Measurements from ENCODE around the gene PNKP.

The PNKP gene

DNA sequence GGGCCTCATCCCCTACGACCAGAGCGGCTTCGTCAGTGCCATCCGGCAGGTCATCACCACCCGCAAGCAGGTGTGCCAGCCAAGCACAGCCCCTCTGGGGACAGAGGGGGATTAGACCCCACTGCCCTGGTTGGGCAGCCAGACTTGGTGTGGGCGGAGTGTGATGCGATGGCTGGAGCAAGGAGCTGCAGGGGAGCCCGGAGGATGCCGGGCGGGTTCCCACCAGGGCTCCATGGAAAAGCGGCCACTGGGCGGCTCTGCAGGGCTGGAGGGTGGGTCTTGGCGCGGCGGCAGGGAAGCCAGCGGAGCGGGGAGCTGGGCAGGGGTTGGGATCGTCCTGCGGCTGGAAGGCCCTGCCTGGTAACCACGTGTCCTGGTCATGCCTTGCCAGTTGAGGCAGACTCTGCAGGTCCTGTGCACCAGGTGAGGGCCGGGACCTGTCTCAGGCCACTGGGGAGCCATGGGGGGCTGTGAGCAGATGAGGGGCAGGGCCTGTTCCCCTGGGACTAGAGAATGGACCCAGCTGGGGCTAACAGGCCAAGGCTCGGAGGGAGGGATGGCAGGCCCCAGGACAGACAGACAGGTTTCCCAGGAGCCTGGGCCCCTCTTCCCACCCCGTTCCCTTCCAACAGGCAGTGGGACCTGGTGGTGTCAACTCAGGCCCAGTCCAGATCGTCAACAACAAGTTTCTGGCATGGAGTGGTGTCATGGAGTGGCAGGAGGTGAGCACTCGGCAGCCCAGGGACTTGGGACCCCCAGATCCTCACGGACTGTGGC is 10.1 kb downstream of the PNKP start:
- peak; percentile 51 for DNase-seq

DNA sequence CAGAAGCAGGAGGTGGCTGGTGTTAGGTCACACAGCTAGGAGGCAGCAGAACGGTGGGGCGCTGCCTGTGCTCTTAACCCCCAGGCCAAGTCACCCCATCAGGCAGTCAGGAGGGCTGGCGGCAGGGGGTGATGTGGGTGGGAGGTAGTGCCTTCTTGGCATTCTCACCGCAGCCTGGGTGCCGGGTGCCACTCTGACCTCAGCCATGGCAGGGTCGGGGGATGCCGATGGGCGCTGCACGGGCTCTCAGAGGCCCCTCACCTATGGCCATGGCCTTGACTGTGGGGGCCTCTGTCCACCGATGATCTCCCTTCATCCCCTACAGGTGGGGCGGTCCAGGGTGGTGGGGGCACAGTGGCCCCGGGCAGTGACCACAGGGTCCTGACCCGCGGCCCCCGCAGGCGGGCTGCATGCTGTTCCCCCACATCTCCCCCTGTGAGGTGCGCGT is 10.8 kb downstream of the PNKP start:
- DNase-seq = no peak

DNA sequence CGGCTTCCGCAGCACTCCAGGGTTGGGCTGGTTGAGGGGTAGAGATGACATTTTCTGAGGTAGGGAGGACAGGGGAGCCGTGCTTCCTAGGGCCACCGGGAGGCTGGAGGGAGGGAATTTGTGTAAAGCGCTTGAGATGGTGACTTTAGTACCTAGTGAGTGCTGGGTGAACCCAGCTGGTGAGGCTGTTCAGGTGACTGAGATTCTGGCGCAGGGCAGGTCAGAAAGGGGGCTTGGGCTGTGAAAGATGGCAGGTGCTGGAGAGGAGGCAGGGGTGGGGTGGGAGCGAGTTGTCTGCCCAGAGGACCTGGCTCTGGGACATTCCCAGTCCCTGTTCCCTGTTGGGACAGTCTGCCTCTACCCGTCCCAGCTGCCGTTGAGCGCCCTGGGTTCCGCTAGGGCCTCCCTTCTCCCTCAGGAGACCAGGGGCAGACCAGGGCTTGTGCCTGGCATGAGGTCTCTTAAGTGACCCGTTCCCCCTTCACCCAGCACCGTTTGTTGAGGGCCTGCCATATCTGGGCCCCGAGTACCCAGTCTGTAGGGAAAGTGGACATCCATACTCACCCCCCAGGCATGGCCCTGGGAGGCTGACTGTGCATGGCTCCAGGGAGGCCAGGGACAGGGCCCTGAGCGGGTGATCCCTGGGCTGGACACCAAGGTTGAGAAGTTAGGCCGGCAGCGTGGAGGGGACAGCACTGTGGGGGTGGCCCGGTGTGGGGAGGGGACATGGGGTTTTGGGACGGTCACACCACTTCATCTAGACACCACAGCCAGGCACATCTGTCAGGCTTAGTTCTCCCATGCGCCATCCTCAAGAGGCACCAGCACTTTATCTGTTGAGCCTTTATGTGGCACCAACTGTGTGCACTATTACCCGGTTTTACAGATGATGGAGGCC is 11.5 kb downstream of the PNKP start:
- peak; percentile 29 for DNase-seq

DNA sequence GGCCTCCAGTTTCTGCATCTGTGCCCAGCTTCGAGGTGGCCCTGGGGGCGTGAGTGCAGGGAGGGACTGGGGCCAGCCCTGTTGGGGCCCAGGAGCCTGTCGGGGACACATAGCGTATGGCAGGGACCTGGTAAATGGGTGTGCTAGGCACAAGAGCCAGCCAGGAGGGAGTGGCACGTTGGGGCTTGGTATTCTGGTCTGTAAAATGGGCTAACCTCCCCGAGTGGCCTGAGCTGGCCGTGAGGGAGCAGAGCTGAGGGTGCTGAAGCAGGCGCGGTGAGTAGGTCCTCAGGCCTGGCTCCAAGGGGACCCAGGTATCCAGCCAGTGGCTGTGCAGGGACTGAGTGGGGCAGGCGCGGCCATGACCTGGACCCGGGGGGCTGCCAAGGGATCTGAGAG is 12.1 kb downstream of the PNKP start:
- DNase-seq = no peak

DNA sequence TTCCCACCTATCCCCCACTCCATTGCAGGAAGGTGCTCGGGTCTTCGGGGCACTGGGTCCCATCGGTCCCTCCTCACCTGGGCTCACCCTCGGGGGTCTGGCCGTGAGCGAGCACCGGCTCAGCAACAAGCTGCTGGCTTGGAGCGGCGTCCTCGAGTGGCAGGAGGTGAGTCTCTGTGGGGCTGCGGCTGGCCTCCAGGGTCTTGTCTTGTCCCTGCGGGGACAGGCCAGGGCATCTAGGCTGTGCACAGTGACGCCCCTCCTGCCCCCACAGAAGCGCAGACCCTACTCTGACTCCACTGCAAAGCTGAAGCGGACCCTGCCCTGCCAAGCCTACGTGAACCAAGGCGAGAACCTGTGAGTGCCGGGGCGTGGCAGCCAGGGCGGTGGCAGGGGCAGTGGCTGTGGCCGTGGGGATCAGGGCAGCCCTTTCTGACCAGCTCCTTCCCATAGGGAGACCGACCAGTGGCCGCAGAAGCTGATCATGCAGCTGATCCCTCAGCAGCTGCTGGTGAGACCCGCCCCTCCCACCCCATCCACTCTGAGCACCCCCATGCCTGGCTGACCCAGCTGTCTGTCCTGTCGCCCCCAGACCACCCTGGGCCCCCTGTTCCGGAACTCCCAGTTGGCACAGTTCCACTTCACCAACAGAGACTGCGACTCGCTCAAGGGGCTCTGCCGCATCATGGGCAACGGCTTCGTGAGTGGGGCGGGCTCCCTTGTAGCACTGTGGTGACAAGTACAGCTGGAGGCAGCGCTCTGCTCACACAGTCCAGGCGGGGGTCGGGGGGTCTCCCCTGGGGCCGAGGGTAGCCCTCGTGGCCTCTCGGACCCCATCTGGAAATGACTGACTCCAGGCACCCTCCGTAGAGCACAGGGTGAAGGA is 12.8 kb downstream of the PNKP start:
- no peak for DNase-seq

DNA sequence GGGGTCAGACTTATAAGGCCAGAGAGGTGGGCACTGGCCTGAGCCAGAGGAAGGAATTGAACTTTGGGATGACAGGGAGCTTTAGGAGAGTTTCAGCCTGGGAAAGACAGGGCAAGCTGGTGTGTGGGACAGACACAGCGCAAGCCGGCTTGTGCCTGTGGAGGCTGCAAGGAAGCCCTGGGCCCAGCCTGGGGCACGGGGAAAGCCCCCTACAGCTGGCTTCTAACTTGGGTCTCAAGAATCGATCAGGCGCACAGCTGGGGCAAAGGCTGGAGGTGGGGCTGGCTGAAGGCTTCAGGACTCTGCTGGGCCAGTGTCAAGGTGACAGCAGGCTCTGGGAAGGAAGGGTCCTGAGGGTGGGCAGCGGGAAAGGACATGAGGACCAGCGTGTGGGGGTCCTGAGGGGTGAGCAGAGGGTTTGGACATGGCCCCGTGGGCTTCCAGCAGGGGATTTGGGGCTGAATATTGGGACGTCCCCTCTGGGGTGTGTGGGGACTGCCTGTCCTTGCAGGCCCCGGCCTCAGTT is 13.5 kb downstream of the PNKP start:
- no peak for DNase-seq

DNA sequence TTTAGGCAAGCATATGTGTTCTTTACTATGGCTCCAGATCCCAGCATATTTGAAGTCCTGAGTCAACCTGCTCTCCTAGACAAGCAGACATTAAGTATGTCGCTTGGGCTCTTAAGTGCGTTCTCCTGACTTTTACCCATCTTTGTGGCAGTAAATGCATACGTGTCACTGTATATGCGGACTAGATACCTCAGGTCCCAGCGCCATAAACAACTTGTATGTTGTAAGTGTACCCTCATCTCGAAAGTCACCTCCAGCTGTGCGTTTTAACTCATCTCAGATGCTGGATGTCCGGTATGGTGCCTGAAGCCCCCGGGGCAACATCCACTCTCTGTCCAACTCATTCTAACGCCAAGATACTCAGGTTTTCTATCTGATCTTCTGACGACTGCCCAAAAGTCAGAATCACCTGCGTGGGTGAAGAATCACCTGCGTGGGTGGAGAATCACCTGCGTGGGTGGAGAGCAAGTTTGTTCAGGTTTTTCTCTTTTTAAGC is 14.7 kb downstream of the PNKP start:
- no peak for DNase-seq

DNA sequence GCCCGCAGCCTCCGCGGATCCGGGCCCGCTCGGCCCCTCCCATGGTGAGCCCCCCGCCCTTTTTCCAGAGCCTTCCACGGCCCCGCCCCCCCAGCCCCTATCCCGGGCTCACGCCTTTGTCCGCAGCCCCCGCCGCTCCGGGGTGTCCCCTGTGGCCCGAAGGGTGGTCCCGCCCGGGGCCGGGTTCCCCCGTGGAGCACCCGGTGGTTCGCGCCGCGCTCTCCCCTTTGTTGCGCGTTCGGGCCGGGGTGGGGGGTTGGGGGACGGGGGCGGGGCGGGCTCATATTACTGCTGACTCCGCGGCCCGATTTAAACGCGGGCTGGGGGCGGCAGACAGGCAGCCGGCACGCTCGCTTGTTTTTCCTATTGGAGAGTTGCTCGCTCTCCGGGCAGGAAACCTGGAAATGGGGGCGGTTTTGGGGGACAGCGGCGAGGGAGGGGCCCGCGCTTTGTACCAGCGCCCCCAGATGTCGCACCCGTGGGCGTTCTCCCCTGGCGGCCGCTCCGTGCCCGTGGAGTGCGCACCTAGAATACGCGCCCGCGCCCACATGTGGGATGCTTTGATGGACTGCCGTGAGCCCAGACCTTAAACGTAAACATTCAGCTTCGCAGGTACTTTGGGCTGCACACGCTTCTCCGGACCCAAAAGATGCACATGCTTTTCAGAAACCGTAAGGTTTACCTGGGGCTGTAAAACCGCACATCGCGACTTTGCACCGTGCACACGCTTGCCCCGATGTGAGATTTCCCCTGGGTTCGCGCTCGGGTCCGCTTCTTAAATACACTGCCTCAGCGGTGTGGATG is 15.7 kb downstream of the PNKP start:
- peak; percentile 85 for DNase-seq

DNA sequence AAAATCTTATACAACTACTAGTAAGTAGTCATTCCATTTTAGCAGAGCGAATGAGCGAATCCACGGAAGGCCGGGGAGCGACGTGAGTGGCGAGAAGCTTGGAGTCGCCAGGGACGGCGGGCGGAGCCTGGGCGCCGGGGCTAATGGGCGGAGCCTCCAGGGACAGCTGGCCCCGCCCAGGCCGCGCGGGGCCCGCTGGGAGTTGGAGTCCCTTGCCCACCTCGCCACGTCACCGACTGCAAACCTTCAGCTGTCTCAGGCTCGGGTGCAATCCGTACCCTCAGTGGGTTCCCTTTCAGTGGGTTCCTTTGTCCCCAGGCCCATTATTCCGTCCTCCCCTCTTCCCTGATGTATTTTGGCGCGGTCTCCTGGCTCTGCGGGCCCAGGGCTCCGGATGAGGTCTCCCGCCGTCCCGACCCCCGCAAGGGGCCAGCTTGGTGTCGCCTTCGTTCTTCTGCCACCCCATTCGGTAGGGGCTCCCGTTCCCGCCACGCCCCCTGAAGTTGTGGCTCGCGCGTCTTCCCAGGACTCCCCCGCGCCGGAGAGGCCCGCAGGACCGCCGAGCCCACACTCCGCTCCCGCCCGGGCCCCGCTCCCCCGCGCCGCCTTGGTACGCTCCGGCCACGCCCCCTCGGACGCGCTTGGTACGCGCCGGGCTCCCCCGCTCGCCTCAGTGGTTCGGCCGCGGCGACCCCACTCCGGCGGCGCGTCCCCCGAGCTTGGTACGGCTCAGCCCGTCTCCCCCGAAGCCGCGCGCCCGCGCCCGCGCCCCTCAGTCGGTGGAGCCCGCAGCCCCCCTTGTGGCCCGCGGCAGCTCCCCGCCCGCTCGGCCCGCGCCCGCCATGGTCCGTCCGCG is 16.7 kb downstream of the PNKP start, which contains the start of gene PTOV1:
TSS of gene PTOV1 (plus strand) at position 673 of the 856 bp plus-strand sequence.
- peak; percentile 97 for DNase-seq

DNA sequence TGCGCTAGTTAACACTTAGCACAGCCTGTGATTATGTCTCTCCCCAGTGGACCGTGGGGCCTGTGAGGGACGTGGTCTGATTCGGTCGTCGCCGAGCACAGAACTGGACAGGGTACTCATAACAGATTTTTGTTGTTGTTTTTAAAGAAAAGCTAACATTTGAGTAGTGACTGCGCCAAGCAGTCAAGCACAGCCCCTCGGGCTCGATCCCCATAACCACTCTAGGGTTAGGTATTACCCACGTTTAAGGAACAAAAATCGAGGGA is 17.2 kb downstream of the PNKP start:
- DNase-seq = no peak

DNA sequence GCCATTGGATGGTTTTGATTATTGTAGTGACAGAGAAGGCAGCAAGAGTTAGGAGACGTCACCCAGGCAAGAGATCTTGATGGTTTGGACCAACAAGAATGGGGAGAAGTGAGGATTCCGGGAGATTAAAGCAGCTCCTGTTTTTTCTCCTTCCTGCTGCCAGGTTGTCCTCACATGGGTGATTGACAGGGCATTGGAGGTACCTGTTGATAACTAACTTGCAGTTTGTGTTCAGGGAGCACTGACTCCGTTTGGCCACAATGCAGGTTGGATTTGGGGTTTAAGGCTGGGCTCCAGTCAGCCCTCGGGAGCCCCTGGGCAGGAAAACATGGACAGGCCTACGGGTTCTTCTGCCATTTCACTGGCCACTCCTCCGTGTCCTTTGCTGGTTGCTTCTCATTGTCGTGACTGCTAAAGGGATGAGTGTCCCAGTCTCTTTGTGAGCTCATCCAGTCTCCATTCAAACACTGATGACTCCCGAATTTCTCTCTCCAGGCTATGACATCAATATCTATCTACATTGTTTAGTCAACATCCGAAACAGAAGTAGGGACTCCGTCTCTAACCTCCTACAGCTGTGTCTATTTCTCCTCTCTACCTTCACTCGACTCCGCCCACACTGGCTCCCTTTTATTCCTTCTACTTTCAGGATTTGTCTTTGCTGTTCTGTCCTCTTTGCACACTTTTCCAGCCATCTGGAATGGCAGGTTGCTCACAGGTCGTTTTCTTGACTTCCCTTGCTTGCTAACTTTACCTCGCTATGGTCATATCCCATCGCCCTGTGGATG is 17.7 kb downstream of the PNKP start:
- no peak for DNase-seq

DNA sequence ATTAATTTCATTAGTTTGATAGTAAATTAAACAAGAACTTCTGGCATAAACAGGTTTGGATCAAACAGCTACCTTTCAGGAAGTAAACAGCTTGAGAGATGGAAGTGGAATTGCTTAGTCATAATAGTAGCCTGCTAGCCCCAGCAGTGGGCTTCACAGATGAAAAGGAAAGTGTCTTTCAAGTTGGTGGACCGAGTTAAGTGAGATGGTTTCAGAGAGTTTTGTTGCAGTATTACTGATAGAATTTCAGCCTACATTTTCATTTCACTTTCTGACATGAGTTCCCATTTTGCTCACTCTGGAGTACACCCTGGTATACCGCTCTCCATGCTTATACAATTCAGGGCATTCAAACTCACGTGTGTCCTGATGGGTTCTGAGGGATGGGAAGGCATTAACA is 18.4 kb downstream of the PNKP start:
- no peak for DNase-seq

DNA sequence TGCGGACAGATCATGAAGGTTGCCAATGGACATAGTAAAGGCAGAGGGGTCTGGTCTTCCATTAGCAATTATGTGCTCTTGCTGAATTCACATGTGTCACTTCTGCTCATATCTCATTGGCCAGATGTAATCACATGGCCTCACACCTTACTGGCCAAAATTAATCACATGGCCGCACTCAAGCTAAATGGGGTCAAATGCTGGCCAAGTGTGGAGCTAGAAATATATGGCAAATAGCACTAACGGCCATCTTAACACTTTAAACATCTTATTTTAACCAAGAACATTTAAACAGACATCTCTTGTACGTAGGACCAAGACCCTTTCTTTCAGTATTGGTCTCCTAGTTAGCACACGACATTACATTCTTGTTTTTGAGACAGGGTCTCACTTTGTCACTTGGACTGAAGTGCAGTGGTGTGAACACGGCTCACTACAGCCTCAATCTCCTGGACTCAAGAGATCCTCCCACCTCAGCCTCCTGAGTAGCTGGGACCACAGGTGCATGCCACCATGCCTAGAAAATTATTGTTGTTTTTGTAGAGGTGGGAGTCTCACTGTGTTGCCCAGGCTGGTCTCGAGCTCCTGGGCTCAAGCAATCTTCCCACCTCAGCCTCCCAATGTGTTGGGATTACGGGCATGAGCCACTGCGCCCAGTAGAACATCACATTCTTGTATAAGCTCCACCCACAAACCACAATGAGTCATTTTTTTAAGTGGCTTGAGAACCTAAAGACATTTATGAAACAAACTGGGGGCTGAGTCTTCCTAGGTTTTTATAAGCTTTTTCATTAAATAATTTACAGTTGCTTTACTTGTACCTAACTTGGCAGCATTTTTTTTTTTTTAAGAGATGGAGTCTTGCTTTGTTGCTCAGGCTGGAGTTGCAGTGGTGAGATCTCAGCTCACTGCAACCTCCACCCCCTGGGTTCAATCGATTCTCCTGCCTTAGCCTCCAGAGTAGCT is 19.4 kb downstream of the PNKP start:
- no peak for DNase-seq

DNA sequence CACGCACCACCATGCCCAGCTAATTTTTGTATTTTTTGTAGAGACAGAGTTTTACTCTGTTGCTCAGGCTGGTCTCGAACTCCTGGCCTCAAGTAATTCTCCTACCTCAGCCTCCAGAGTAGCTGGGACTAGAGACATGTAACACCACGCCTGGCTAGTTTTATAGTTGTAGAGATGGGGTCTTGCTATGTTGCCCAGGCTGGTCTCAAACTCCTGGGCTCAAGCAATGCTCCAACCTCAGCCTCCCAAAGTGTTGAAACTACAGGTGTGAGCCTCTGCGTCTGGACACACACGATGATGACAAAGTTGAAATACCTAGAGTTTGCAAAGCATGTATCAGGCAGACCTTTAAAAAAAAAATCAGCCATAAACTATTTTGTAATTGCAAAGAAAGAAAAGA is 21.0 kb downstream of the PNKP start:
- no peak for DNase-seq

DNA sequence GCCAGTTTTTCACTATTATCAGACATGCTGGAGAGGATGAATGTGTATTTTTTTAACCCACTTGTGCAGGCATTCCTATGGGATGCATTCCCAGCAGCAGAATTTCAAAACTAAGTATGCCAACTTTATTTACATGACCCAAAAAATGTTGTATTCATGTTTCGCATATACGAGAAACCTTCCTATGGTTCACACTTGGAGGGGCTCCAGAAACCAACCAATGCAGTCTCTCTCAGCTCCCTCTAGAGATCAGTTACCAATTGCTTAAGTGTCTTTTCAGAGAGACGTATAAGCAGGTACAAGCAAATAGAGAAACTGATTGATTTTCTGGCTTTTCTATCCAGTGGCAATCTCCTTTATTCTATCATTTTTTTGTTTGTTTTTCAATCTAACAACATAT is 22.0 kb downstream of the PNKP start:
- DNase-seq = peak; percentile 14

DNA sequence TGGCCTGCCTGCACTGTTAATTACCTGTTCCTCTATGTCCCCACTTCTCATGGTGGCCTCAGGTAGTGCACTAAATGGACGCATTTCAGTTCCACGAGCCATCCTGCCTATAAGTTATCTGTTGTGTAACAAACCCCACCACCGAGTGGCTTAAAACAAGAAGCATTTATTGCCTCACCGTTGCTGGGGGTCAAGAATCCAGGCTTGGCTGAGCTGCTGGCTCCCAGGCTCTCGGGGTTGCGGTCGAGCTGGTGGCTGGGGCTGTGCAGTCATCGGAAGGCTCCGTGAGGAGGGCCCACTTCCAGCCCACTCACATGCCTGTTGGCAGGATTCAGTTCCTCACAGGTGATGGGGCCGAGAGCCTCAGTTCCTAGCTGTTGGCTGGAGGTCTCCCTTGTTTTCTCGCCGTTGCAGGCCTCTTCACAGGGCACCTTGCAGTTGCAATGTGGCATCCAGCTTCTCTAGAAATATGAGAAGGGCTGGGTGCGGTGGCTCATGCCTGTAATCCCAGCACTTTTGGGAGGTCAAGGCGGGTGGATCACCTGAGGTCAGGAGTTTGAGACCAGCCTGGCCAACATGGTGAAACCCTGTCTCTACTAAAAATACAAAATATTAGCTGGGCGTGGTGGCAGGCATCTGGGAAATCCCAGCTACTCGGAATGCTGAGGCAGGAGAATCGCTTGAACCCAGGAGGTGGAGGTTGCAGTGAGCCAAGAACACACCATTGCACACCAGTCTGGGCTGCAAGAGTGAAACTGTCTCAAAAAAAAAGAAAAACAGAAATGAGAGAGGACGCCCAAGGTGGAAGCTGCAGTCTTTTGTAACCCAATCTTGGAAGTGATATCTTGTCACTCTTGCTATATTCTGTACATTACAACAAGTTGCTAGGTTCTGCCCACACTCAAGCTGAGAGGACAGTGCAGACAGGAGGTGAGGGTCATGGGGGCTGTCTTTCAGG is 23.0 kb downstream of the PNKP start:
- DNase-seq = no peak

DNA sequence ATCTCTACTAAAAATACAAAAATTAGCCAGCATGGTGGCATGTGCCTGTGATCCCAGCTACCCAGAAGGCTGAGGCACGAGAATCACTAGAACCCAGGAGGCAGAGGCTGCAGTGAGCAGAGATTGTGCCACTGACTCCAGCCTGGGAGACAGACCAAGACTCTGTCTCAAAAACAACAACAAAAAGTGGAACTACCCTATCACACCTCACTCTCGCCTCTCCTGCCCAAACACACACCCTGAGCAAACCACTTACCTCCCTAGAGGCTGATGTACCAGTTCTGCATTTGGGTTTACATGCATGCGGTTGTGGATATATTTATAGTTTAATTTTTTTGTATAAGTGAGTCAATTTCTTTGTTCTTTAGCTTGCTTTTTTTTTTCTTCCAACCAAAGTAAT is 24.1 kb downstream of the PNKP start:
- DNase-seq = no peak
